Endothelial cell of umbilical vein (primary cell): ENCODE measurements around the gene SP3.

Source experiments
- JUN ChIP-seq: IDR thresholded peaks from 2 replicates; pipeline ENCODE4 v1.6.1; 2011; ENCODE audit warnings: borderline replicate concordance, low read depth; ENCODE audit not compliant: insufficient read length, insufficient read depth
- POLR2AphosphoS5 ChIP-seq: IDR thresholded peaks from 2 replicates; pipeline ENCODE4 v1.6.1; 2012; ENCODE audit warnings: low read depth, mild to moderate bottlenecking, control low read depth, low read length, moderate library complexity; ENCODE audit not compliant: insufficient read depth
- TF ChIP-seq, protein P1 (sequence below), 2 donors: IDR thresholded peaks; 1 replicate in 1 of 2; 2 replicates in 1 of 2; pipeline ENCODE4 v1.5.1; 2011; ENCODE audit warnings: low read length in 2 of 2, mild to moderate bottlenecking in 2 of 2, moderate library complexity in 2 of 2, control low read depth in 1 of 2, inconsistent platforms in 1 of 2, low read depth in 1 of 2; ENCODE audit not compliant: insufficient read depth in 1 of 2; ENCODE audit errors: extremely low read depth in 1 of 2

DNA sequence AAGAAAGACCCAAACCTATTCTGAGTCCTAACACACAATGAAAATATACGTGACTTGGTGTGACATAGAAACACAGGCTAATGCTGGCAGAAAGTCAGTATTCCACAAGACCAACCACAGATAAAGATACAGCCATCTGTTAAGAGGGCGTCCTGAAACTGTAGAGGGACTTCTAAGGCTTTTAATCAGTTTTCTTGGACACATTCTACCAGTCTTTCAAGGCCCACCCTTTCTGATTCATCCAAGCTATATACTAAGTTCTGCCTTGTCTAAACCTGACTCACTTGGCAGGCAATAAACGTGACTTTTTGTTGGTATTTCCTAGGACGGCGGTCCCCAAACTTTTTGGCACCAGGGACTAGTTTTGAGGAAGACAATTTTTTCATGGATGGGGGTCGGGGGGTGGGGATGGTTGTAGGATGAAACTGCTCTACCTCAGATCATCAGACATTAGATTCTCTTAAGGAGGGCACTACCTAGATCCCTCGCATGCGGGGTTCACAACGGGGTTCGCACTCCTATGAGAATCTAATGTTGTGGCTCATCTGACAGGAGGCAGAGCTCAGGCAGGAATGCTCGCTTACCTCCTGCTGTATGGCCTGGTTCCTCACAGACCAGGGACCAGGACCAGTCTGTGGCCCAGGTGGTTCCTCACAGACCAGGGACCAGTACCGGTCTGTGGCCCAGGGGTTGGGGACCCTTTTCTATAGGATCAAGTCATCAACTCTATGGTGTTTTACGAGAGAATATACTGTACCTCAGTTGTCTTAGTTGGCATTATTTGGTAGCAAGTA is 61.4 kb downstream of the SP3 start:
- TF ChIP-seq, protein P1, sequence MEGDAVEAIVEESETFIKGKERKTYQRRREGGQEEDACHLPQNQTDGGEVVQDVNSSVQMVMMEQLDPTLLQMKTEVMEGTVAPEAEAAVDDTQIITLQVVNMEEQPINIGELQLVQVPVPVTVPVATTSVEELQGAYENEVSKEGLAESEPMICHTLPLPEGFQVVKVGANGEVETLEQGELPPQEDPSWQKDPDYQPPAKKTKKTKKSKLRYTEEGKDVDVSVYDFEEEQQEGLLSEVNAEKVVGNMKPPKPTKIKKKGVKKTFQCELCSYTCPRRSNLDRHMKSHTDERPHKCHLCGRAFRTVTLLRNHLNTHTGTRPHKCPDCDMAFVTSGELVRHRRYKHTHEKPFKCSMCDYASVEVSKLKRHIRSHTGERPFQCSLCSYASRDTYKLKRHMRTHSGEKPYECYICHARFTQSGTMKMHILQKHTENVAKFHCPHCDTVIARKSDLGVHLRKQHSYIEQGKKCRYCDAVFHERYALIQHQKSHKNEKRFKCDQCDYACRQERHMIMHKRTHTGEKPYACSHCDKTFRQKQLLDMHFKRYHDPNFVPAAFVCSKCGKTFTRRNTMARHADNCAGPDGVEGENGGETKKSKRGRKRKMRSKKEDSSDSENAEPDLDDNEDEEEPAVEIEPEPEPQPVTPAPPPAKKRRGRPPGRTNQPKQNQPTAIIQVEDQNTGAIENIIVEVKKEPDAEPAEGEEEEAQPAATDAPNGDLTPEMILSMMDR (IDR thresholded peaks at IDR 0.05; ENCODE audit: extremely low read depth in 1 of 2, insufficient read depth in 1 of 2, low read depth in 1 of 2, low read length in 2 of 2): no peak
- TF ChIP-seq POLR2AphosphoS5: no peak
- TF ChIP-seq JUN: no peak
